HEK293T (cell line): ENCODE data around the gene PRKCA.

Experiments
- BHLHE40 ChIP-seq: fragments of 450-650 bp; IDR thresholded peaks from 2 replicates; pipeline ENCODE4 v1.6.1; 2016; ENCODE audit warnings: mild to moderate bottlenecking, moderate library complexity, borderline replicate concordance
- ELF4 ChIP-seq: fragments of 450-650 bp; IDR thresholded peaks from 2 replicates; pipeline ENCODE4 v1.6.1; 2017; ENCODE audit warnings: antibody characterized with exemption
- FOXA1 ChIP-seq: fragments of 450-650 bp; IDR thresholded peaks from 2 replicates; pipeline ENCODE4 v1.6.1; 2016; ENCODE audit warnings: mild to moderate bottlenecking
- FOXK2 ChIP-seq: fragments of 450-650 bp; IDR thresholded peaks from 2 replicates; pipeline ENCODE4 v1.6.1; 2016; ENCODE audit warnings: mild to moderate bottlenecking
- FOXM1 ChIP-seq: fragments of 450-650 bp; IDR thresholded peaks from 2 replicates; pipeline ENCODE4 v1.6.1; 2017; ENCODE audit warnings: mild to moderate bottlenecking, borderline replicate concordance
- L3MBTL2 ChIP-seq: fragments of 450-650 bp; conservative IDR thresholded peaks from 2 replicates; pipeline ENCODE4 v1.6.1; 2016; ENCODE audit warnings: mild to moderate bottlenecking
- NFRKB ChIP-seq: fragments of 450-650 bp; IDR thresholded peaks from 2 replicates; pipeline ENCODE4 v1.6.1; 2016; ENCODE audit warnings: mild to moderate bottlenecking, moderate library complexity
- SP1 ChIP-seq: fragments of 450-650 bp; IDR thresholded peaks from 2 replicates; pipeline ENCODE4 v1.6.1; 2017
- SUZ12 ChIP-seq: fragments of 450-650 bp; IDR thresholded peaks from 2 replicates; pipeline ENCODE4 v1.6.1; 2016; ENCODE audit warnings: mild to moderate bottlenecking
- TARDBP ChIP-seq: fragments of 450-650 bp; IDR thresholded peaks from 2 replicates; pipeline ENCODE4 v1.6.1; 2016
- ZNF384 ChIP-seq: fragments of 450-650 bp; IDR thresholded peaks from 2 replicates; pipeline ENCODE4 v1.6.1; 2016

- TF ChIP-seq FOXK2 (no peak), TARDBP (no peak), SUZ12 (no peak), FOXM1 (no peak), SP1 (no peak), NFRKB (no peak), FOXA1 (no peak), BHLHE40 (no peak), ZNF384 (no peak), L3MBTL2 (no peak), ELF4 (no peak)
Observed at GRCh38 chr17:66841744-66842143, 539.3 kb downstream of the PRKCA start.
